Ascending aorta (tissue), 2 donors: Measurements from ENCODE around the gene MSTO1. TPM values are rescaled to one million over a fixed set of nuclear protein-coding genes. Genes with fewer than 3 reads are reported as not detected.
A peak's percentile ranks its signal among the peaks of the same experiment; 100 is the strongest.
"Not testable (repeated sequence)": the region's sequence is repeated elsewhere in the genome, so short reads cannot be mapped to it uniquely, and the experiment has no call there.

Source experiments
- DNase-seq, 2 donors: peaks; one replicate each; pipeline ENCODE4 v3.0.0-alpha.2; 2019; ENCODE audit warnings: low spot score in 2 of 2
- H3K27ac ChIP-seq, 2 donors: fragments of 200-600 bp; sonication (generic); one replicate each; pipeline ENCODE4 v1.5.1; 2016 to 2017; ENCODE audit warnings: mild to moderate bottlenecking in 1 of 2
- H3K27me3 ChIP-seq: fragments of 200-600 bp; sonication (generic); one replicate; pipeline ENCODE4 v1.5.1; 2017
- H3K36me3 ChIP-seq, 2 donors: fragments of 200-600 bp; sonication (generic); one replicate each; pipeline ENCODE4 v1.5.1; 2016
- H3K4me1 ChIP-seq, 2 donors: fragments of 200-600 bp; sonication (generic); one replicate each; pipeline ENCODE4 v1.5.1; 2016 to 2017; ENCODE audit warnings: mild to moderate bottlenecking in 1 of 2
- H3K4me3 ChIP-seq, 2 donors: fragments of 200-600 bp; sonication (generic); one replicate each; pipeline ENCODE4 v1.5.1; 2016 to 2017; ENCODE audit warnings: mild to moderate bottlenecking in 1 of 2
- H3K9me3 ChIP-seq, 2 donors: fragments of 200-600 bp; sonication (generic); one replicate each; pipeline ENCODE4 v1.5.1; 2016
- CTCF ChIP-seq, 3 experiments: fragments of 200-600 bp in 2 of 3; fragments of 450-650 bp in 1 of 3; sonication (generic) in 2 of 3; IDR thresholded peaks; one replicate each; pipeline ENCODE4 v1.5.1; 2016 to 2019; ENCODE audit warnings: antibody characterized with exemption in 3 of 3, mild to moderate bottlenecking in 1 of 3, moderate library complexity in 1 of 3
- intact Hi-C: fragments of 100-400 bp; cut with DNase I; formaldehyde crosslinking; loops from one replicate; pipeline ENCODE4 v1.15.1; 2023
- total RNA-seq: library from RNA; depleted of rRNA; stranded (reverse); fragments of >200 nt; gene quantifications from one replicate; pipeline ENCODE4 v1.1.0, GENCODE V29; 2016

The MSTO1 gene
- total RNA-seq, 1 donor from 2014 or later = 8.6 TPM

- TF ChIP-seq CTCF (IDR thresholded peaks at IDR 0.05) = no peak
- H3K27ac ChIP-seq = no peak overlapping the region
- H3K4me3 ChIP-seq = no peak overlapping the region
- intact Hi-C loops = no loop called here
- H3K9me3 ChIP-seq = no peaks in the 10 kb centered on the region
- no peaks in the 10 kb centered on the region for H3K4me1 ChIP-seq
- H3K27me3 ChIP-seq = no peaks in the 10 kb centered on the region
- DNase-seq = no peak
- no peaks in the 10 kb centered on the region for H3K36me3 ChIP-seq
Observed at GRCh38 chr1:155570593-155570990, 39.4 kb upstream of the MSTO1 start.

- H3K36me3 ChIP-seq = no peaks in the 10 kb centered on the region
- TF ChIP-seq CTCF (IDR thresholded peaks at IDR 0.05) = no peak
- no peak overlapping the region for H3K4me3 ChIP-seq
- H3K4me1 ChIP-seq = no peaks in the 10 kb centered on the region
- H3K9me3 ChIP-seq = no peaks in the 10 kb centered on the region
- intact Hi-C loops = no loop called here
- no peak overlapping the region for H3K27ac ChIP-seq
- peak in 1 of 2 donors; percentile 5 for DNase-seq
- no peaks in the 10 kb centered on the region for H3K27me3 ChIP-seq
Observed at GRCh38 chr1:155574077-155574476, 35.9 kb upstream of the MSTO1 start.

GRCh38 chr1:155575608-155576007 lies 34.4 kb upstream of the MSTO1 start:
- H3K36me3 ChIP-seq, H3K9me3 ChIP-seq, DNase-seq, intact Hi-C loops, H3K4me3 ChIP-seq, H3K27me3 ChIP-seq, H3K27ac ChIP-seq, H3K4me1 ChIP-seq: not testable (repeated sequence)

GRCh38 chr1:155583846-155584245 lies 26.2 kb upstream of the MSTO1 start:
- intact Hi-C loops, DNase-seq, H3K36me3 ChIP-seq: not testable (repeated sequence)

GRCh38 chr1:155589282-155589681 lies 20.7 kb upstream of the MSTO1 start:
- intact Hi-C loops, H3K4me3 ChIP-seq, DNase-seq: not testable (repeated sequence)

More at GRCh38 chr1:155583846-155584245, 26.2 kb upstream of the MSTO1 start:
- H3K9me3 ChIP-seq, H3K4me3 ChIP-seq, H3K27ac ChIP-seq, H3K4me1 ChIP-seq, H3K27me3 ChIP-seq: not testable (repeated sequence)

GRCh38 chr1:155590516-155591247 lies 19.3 kb upstream of the MSTO1 start:
- not testable (repeated sequence) for H3K36me3 ChIP-seq, H3K27me3 ChIP-seq, H3K4me1 ChIP-seq, H3K9me3 ChIP-seq, H3K27ac ChIP-seq, DNase-seq, H3K4me3 ChIP-seq
- intact Hi-C loops = loop anchor here (5.0 kb wide), 1 partner anchor 313 kb away; the partner anchor contains the start of gene HCN3

More at GRCh38 chr1:155589282-155589681, 20.7 kb upstream of the MSTO1 start:
- H3K27ac ChIP-seq, H3K36me3 ChIP-seq, H3K9me3 ChIP-seq, H3K27me3 ChIP-seq, H3K4me1 ChIP-seq: not testable (repeated sequence)

GRCh38 chr1:155591770-155592169 lies 18.2 kb upstream of the MSTO1 start:
- TF ChIP-seq CTCF (IDR thresholded peaks at IDR 0.05) = peak; percentile 29 to 58 (median 43)
- Histone ChIP-seq H3K4me3 (no peak overlapping the region), H3K36me3 (no peaks in the 10 kb centered on the region), H3K4me1 (no peaks in the 10 kb centered on the region), H3K9me3 (no peaks in the 10 kb centered on the region), H3K27me3 (no peaks in the 10 kb centered on the region), H3K27ac (no peak overlapping the region)
- DNase-seq = no peak
- intact Hi-C loops = loop anchor here (1.0 to 5.0 kb wide), 2 partner anchors 314 to 341 kb away; partner anchors contain the start of gene HCN3

- H3K27me3 ChIP-seq, DNase-seq, H3K27ac ChIP-seq, intact Hi-C loops, H3K4me1 ChIP-seq, H3K9me3 ChIP-seq, H3K36me3 ChIP-seq, H3K4me3 ChIP-seq: not testable (repeated sequence)
Observed at GRCh38 chr1:155595877-155596474, 14.0 kb upstream of the MSTO1 start.
